GM23248 (cell line): Measurements from ENCODE around the gene SUMF1. TPM values are rescaled to one million over a fixed set of nuclear protein-coding genes. Genes with fewer than 3 reads are reported as not detected.
"Not testable (repeated sequence)": the region's sequence is repeated elsewhere in the genome, so short reads cannot be mapped to it uniquely, and the experiment has no call there.

Experiments used
- DNase-seq: peaks from one replicate; pipeline ENCODE4 v3.0.0-alpha.2; 2015
- H2AFZ ChIP-seq: fragments of 200-600 bp; sonication (generic); 2 replicates; pipeline ENCODE4 v1.6.1; 2016; ENCODE audit warnings: antibody characterized with exemption
- H3F3A ChIP-seq: fragments of 200-600 bp; sonication (generic); 2 replicates; pipeline ENCODE4 v1.6.1; 2016; ENCODE audit warnings: mild to moderate bottlenecking, antibody characterized with exemption, mixed run types; ENCODE audit not compliant: insufficient read depth
- H3K27ac ChIP-seq: fragments of 200-600 bp; sonication (generic); 2 replicates; pipeline ENCODE4 v1.5.1; 2016; ENCODE audit warnings: mild to moderate bottlenecking
- H3K27me3 ChIP-seq: fragments of 200-600 bp; sonication (generic); replicated peaks from 2 replicates; pipeline ENCODE4 v1.6.1; 2016; ENCODE audit warnings: mild to moderate bottlenecking; ENCODE audit not compliant: insufficient read depth
- H3K36me3 ChIP-seq: fragments of 200-600 bp; sonication (generic); 2 replicates; pipeline ENCODE4 v1.6.1; 2016; ENCODE audit warnings: low read depth, mild to moderate bottlenecking
- H3K4me1 ChIP-seq: fragments of 200-600 bp; sonication (generic); 2 replicates; pipeline ENCODE4 v1.6.1; 2016; ENCODE audit warnings: mild to moderate bottlenecking; ENCODE audit not compliant: insufficient read depth
- H3K4me2 ChIP-seq: fragments of 200-600 bp; sonication (generic); one replicate; pipeline ENCODE4 v1.6.1; 2016; ENCODE audit warnings: mild to moderate bottlenecking; ENCODE audit not compliant: unreplicated experiment
- H3K4me3 ChIP-seq: fragments of 200-600 bp; sonication (generic); 2 replicates; pipeline ENCODE4 v1.5.1; 2016; ENCODE audit warnings: mild to moderate bottlenecking
- H3K79me2 ChIP-seq: fragments of 200-600 bp; sonication (generic); 2 replicates; pipeline ENCODE4 v1.6.1; 2016; ENCODE audit warnings: mild to moderate bottlenecking; ENCODE audit not compliant: insufficient read depth
- H3K9ac ChIP-seq: fragments of 200-600 bp; sonication (generic); 2 replicates; pipeline ENCODE4 v1.6.1; 2016; ENCODE audit warnings: mild to moderate bottlenecking
- H3K9me2 ChIP-seq: fragments of 200-600 bp; sonication (generic); 2 replicates; pipeline ENCODE4 v1.6.1; 2016; ENCODE audit warnings: mixed run types, mild to moderate bottlenecking, moderate library complexity; ENCODE audit not compliant: insufficient read depth
- H3K9me3 ChIP-seq: fragments of 200-600 bp; sonication (generic); one replicate; pipeline ENCODE4 v1.6.1; 2017; ENCODE audit warnings: low read depth
- H4K20me1 ChIP-seq: fragments of 200-600 bp; sonication (generic); 2 replicates; pipeline ENCODE4 v1.6.0; 2016; ENCODE audit not compliant: insufficient read depth
- EZH2 ChIP-seq: fragments of 200-600 bp; sonication (generic); IDR thresholded peaks from 2 replicates; pipeline ENCODE4 v1.6.1; 2018; ENCODE audit warnings: antibody characterized with exemption, mild to moderate bottlenecking; ENCODE audit not compliant: insufficient read depth, poor library complexity, severe bottlenecking
- EZH2phosphoT487 ChIP-seq: fragments of 200-600 bp; sonication (generic); IDR thresholded peaks from 2 replicates; pipeline ENCODE4 v1.6.1; 2018; ENCODE audit warnings: antibody characterized with exemption, moderate library complexity, mild to moderate bottlenecking, low read depth; ENCODE audit not compliant: insufficient read depth
- WGBS, 2 experiments: methylation state at CpG; one replicate each; pipeline ENCODE4 v1.1.6; 2015 to 2017; ENCODE audit warnings: low lambda C conversion rate in 2 of 2, low coverage in 1 of 2; ENCODE audit errors: missing lambda C conversion rate in 2 of 2; 5-methylcytosine and 5-hydroxymethylcytosine counted together
- in situ Hi-C: fragments of 300-500 bp; cut with MboI; formaldehyde crosslinking; loops from 2 replicates; pipeline ENCODE4 v1.15.0; 2020
- polyA plus RNA-seq: library from polyadenylated mRNA; unstranded; fragments of >200 nt; fragmentation: Nextera tagmentation; extraction: Ambion mirVana; gene quantifications from 2 replicates; pipeline ENCODE4 v1.2.1, GENCODE V29; 2016
- total RNA-seq: library from RNA; depleted of rRNA; stranded (reverse); fragments of >200 nt; shearing (Covaris generic); gene quantifications from 2 replicates; pipeline ENCODE4 v1.2.3, GENCODE V29; 2014

SUMF1 gene
- total and polyA plus RNA-seq, 2 experiments from 2014 or later: 55.3 to 88.1 TPM

DNA sequence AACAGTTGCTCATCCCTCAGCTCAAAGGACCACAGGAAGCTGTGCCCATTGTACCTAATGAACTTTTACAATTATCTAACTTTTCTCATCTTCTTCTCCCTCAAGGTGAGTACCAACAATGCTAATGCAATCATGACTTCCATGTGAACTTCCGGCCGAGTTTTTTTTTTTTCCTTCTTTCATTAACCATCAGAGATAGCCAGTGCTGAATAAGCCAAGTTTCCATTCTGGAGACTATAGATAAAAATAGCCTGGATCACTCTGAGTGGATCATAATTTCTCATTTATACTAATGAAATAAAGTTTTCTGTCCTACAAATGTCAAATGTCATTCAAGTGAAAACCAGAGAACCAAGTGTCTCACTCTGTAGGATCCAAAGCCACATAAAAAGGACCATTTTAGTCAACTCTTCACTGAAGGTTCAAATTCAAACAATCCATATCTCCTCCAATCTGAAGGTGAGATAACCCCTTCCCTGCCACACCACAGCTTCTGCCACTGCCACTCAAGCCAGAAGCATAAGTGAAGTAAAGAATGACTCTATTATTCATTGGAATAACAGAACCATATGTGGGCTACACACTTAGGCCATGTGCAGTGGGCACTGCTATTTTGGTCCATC lies 5.5 kb downstream of the SUMF1 start:
- no peaks in the 10 kb centered on the region for H3K4me1 ChIP-seq
- H3K36me3 ChIP-seq: no peaks in the 10 kb centered on the region
- no peak overlapping the region for H3K9ac ChIP-seq
- H3K9me3 ChIP-seq: no peaks in the 10 kb centered on the region
- peaks cover 5% of the 10 kb centered on the region; the same call in 1 of the 2 replicates for H3K79me2 ChIP-seq
- H3K27me3 ChIP-seq: no peaks in the 10 kb centered on the region
- H2AFZ ChIP-seq: no peak overlapping the region
- no peaks in the 10 kb centered on the region for H4K20me1 ChIP-seq
- WGBS, 2 experiments: 60 to 72% methylated on average over 2 of the region's 2 CpGs
- in situ Hi-C loops: no loop called here
- H3K27ac ChIP-seq: no peak overlapping the region
- no peak overlapping the region for H3K4me3 ChIP-seq
- TF ChIP-seq EZH2phosphoT487 (no peak), EZH2 (no peak)
- no peak overlapping the region for H3K4me2 ChIP-seq
- no peak for DNase-seq
- no peaks in the 10 kb centered on the region for H3K9me2 ChIP-seq
- H3F3A ChIP-seq: no peaks in the 10 kb centered on the region

DNA sequence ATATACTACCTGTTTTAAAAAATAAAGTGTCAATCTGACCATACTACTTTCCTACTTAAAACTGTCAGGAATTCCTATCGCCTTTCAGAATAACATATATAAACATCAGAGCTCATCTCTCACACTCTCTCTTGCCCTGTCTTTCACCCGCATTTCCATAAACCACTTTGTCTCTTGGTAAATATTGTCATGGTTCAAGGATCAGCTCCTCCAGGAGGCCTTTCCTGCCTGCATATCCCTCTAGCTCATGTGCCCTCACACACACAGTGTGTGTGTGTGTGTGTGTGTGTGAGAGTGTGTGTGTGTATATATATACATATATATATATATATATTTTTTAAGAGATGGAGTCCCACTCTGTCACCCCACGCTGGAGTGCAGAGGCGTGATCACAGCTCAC lies 6.7 kb downstream of the SUMF1 start:
- Histone ChIP-seq H3K4me1 (no peaks in the 10 kb centered on the region), H3K27me3 (no peaks in the 10 kb centered on the region), H3K79me2 (no peaks in the 10 kb centered on the region; the same call in 1 of the 2 replicates), H3F3A (no peaks in the 10 kb centered on the region), H3K9me2 (no peaks in the 10 kb centered on the region), H3K9me3 (no peaks in the 10 kb centered on the region), H4K20me1 (no peaks in the 10 kb centered on the region), H3K9ac (no peak overlapping the region), H3K27ac (no peak overlapping the region), H2AFZ (no peak overlapping the region), H3K36me3 (no peaks in the 10 kb centered on the region), H3K4me2 (no peak overlapping the region), H3K4me3 (no peak overlapping the region)
- TF ChIP-seq EZH2phosphoT487 (no peak), EZH2 (no peak)
- DNase-seq: no peak
- 76 to 85% methylated on average over 4 of the region's 4 CpGs for WGBS, 2 experiments
- in situ Hi-C loops: no loop called here

DNA sequence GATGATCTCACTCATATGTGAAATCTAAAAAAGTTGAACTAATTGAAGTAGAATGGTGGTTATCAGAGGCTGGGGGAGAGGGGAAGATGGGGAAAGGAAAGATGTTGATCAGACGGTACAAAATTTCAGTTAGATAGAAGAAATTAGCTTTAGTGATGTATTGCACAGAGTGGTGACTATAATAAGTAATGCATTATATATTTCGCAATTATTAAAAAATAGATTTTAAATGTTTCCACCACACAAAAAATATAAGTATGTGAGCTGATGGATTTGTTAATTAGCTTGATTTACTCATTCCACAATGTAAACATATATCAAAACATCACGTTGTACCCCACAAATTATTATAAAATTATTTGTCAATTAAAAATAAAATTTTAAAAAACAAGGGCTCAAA lies 8.1 kb downstream of the SUMF1 start:
- no peaks in the 10 kb centered on the region for H3K27me3 ChIP-seq
- no peak overlapping the region for H2AFZ ChIP-seq

DNA sequence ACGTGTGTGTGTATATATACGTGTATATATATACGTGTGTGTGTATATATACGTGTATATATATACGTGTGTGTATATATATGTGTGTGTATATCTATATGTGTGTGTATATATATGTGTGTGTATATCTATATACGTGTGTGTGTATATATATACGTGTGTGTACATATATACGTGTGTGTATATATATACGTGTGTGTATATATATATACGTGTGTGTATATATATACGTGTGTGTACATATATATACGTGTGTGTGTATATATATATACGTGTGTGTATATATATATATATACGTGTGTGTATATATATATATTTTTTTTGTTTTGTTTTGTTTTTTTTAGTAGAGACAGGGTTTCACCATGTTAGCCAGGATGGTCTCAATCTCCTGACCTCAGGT lies 10.3 kb downstream of the SUMF1 start:
- H3K9me3 ChIP-seq, H3K27me3 ChIP-seq, H3K4me1 ChIP-seq, H3K9ac ChIP-seq, H3K9me2 ChIP-seq, H2AFZ ChIP-seq, in situ Hi-C loops, DNase-seq, H3K27ac ChIP-seq, H3K79me2 ChIP-seq, H3K36me3 ChIP-seq, H3K4me3 ChIP-seq, H3K4me2 ChIP-seq, H3F3A ChIP-seq, H4K20me1 ChIP-seq: not testable (repeated sequence)
- 90 to 100% methylated on average over 5 to 14 of the region's 14 CpGs for WGBS, 2 experiments

More for the DNA sequence above, 8.1 kb downstream of the SUMF1 start:
- Histone ChIP-seq H3K9me3 (no peaks in the 10 kb centered on the region), H3K4me2 (no peak overlapping the region), H3K4me3 (no peak overlapping the region), H3F3A (no peaks in the 10 kb centered on the region), H4K20me1 (no peaks in the 10 kb centered on the region), H3K9ac (no peak overlapping the region), H3K79me2 (no peaks in the 10 kb centered on the region), H3K36me3 (no peaks in the 10 kb centered on the region), H3K27ac (no peak overlapping the region), H3K9me2 (no peaks in the 10 kb centered on the region), H3K4me1 (no peaks in the 10 kb centered on the region)
- DNase-seq: no peak
- in situ Hi-C loops: no loop called here
- no peak for TF ChIP-seq EZH2
- TF ChIP-seq EZH2phosphoT487: no peak
- WGBS, 2 experiments: 93 to 95% methylated on average over 3 of the region's 3 CpGs

DNA sequence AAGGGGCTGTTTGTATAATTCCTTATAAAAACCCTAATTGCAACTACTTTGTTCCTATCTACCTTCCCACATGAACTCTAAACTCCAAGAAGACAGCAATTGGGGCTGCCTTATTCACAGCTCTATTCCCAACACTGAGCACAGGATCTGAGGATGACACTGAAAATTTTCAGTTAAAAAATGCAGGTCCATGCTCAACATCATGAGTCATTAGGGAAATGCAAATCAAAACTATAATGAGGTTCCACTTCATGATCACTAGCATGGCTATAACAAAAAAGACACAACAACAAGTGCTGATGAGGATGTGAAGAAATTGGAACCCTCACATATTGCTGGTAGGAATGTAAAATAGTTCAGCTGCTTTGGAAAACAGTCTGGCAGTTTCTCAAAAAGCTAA lies 12.9 kb downstream of the SUMF1 start:
- H3K9me2 ChIP-seq: peaks cover 3% of the 10 kb centered on the region; the same call in 1 of the 2 replicates

More for the DNA sequence above, 12.9 kb downstream of the SUMF1 start:
- Histone ChIP-seq H3K79me2 (no peaks in the 10 kb centered on the region), H2AFZ (no peak overlapping the region), H3F3A (no peaks in the 10 kb centered on the region), H3K9me3 (no peaks in the 10 kb centered on the region), H3K4me3 (no peak overlapping the region), H3K27me3 (no peaks in the 10 kb centered on the region), H4K20me1 (no peaks in the 10 kb centered on the region), H3K36me3 (no peaks in the 10 kb centered on the region), H3K9ac (no peak overlapping the region), H3K27ac (no peak overlapping the region), H3K4me1 (no peaks in the 10 kb centered on the region), H3K4me2 (no peak overlapping the region)
- DNase-seq: no peak
- in situ Hi-C loops: no loop called here
- TF ChIP-seq EZH2phosphoT487 (no peak), EZH2 (no peak)
